ENCODE data around the gene TYMP.

Gene TYMP

DNA sequence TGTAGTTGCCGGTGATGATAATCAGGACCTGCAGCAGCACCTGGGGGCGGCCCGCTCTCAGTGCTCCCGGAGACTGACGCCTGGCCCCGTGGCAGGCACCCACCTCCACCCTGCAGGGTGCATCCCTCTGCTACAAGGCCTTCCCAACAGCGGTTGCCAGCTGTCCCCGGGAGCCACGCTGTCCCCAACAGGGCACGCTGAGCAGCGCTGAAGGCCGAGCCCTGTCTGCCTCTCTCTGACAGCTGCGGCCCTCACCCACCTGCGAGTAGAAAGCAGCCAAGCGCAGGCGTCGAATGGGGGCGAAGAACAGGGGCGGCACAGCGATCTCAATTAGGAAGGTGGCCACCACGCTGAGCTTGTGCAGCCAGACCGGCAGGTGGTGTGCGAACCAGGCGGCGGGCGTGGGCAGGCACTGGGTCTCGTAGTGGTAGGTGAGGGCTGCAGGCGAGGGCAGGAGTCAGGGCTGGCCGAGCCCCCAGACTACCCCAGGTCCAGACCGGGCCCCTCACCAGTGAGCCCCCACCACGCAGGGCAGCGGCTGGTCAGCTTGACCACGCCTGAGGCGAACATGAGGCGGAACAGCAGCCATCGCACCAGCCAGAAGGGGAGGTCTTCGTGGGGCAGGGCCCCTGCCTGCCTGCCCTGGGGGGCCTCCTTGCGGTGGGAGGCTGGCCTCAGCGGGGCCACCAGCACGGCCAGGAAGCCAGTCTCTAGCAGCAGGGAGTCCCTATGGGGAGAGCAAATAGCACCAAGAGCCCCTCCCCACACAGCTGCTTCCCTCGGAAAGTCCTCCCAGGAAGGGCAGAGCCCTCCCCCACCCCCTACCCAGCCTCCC, 23.8 kb downstream of the TYMP start:
- Histone ChIP-seq H3K4me3 (ENCODE audit: control insufficient read depth in 1 of 7, extremely low read depth in 1 of 7, insufficient read depth in 4 of 7, low read depth in 2 of 7, low read length in 6 of 7) (peak overlapping the region in 4 of 7 experiments; percentile 82 to 97 (median 88)), H3K36me3 (ENCODE audit: control insufficient read depth in 4 of 4, insufficient read depth in 4 of 4, low read length in 3 of 4) (peaks cover 6 to 29% (median 19%) of the 10 kb centered on the region in 4 experiments), H3K9me3 (ENCODE audit: control extremely low read depth in 1 of 5, control insufficient read depth in 4 of 5, insufficient read depth in 2 of 5, low read depth in 1 of 5, low read length in 4 of 5) (no peaks in the 10 kb centered on the region), H3K27ac (ENCODE audit: insufficient read depth in 1 of 2, low read depth in 1 of 2, low read length in 2 of 2, poor library complexity in 1 of 2, severe bottlenecking in 2 of 2) (no peak overlapping the region), H3K4me1 (ENCODE audit: control extremely low read depth in 1 of 4, control insufficient read depth in 4 of 4, insufficient read depth in 4 of 4, low read length in 3 of 4) (peaks cover 7 to 24% (median 23%) of the 10 kb centered on the region in 4 experiments), H3K27me3 (replicated peaks in 2 of 5; ENCODE audit: control insufficient read depth in 4 of 5, insufficient read depth in 5 of 5, low read length in 4 of 5) (no peaks in the 10 kb centered on the region)
- no peak for DNase-seq
- ChIA-PET POLR2A (no interaction called here), CTCF (interaction anchor here (1.3 kb wide), 1 partner anchor 19 kb away, joined by 3 read pairs; the partner anchor contains the start of gene SCO2)
- WGBS (ENCODE audit: insufficient coverage): 95% methylated on average over 37 of the region's 41 CpGs

DNA sequence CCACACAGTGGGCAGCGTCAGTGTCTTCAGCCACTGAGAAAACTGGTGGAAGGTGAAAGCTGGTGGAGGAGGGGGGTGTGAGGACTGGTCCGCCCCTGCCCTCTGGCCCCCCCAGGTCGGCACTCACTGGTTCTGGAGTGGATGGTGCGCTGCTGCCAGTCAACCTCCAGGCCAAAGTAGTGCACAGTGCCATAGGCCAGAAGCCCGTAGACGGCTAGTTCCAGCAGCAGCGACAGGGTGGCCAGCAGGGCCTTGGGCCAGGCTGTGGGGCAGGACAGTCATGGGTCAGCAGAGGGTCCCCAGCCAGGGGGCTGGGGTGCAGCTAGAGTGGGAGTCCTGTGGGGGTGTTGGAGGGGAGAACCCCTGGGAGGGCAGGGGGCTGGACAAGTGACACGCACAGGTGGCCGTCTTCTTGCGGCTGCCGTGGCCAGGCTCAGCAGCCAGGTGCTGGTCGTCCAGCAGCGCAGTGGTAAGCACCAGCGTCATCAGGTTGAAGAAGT, 24.5 kb downstream of the TYMP start:
- Histone ChIP-seq H3K4me3 (ENCODE audit: control insufficient read depth in 1 of 7, extremely low read depth in 1 of 7, insufficient read depth in 4 of 7, low read depth in 2 of 7, low read length in 6 of 7) (no peak overlapping the region), H3K36me3 (ENCODE audit: control insufficient read depth in 4 of 4, insufficient read depth in 4 of 4, low read length in 3 of 4) (peaks cover 6 to 29% (median 19%) of the 10 kb centered on the region in 4 experiments), H3K4me1 (ENCODE audit: control extremely low read depth in 1 of 4, control insufficient read depth in 4 of 4, insufficient read depth in 4 of 4, low read length in 3 of 4) (peaks cover 7 to 24% (median 23%) of the 10 kb centered on the region in 4 experiments), H3K9me3 (ENCODE audit: control extremely low read depth in 1 of 5, control insufficient read depth in 4 of 5, insufficient read depth in 2 of 5, low read depth in 1 of 5, low read length in 4 of 5) (no peaks in the 10 kb centered on the region), H3K27me3 (replicated peaks in 2 of 5; ENCODE audit: control insufficient read depth in 4 of 5, insufficient read depth in 5 of 5, low read length in 4 of 5) (no peaks in the 10 kb centered on the region), H3K27ac (ENCODE audit: insufficient read depth in 1 of 2, low read depth in 1 of 2, low read length in 2 of 2, poor library complexity in 1 of 2, severe bottlenecking in 2 of 2) (no peak overlapping the region)
- ChIA-PET CTCF (interaction anchor here (1.3 kb wide), 1 partner anchor 20 kb away, joined by 3 read pairs; the partner anchor contains the start of gene SCO2), POLR2A (no interaction called here)
- no peak for DNase-seq
- 97% methylated on average over 8 of the region's 14 CpGs for WGBS (ENCODE audit: insufficient coverage)

DNA sequence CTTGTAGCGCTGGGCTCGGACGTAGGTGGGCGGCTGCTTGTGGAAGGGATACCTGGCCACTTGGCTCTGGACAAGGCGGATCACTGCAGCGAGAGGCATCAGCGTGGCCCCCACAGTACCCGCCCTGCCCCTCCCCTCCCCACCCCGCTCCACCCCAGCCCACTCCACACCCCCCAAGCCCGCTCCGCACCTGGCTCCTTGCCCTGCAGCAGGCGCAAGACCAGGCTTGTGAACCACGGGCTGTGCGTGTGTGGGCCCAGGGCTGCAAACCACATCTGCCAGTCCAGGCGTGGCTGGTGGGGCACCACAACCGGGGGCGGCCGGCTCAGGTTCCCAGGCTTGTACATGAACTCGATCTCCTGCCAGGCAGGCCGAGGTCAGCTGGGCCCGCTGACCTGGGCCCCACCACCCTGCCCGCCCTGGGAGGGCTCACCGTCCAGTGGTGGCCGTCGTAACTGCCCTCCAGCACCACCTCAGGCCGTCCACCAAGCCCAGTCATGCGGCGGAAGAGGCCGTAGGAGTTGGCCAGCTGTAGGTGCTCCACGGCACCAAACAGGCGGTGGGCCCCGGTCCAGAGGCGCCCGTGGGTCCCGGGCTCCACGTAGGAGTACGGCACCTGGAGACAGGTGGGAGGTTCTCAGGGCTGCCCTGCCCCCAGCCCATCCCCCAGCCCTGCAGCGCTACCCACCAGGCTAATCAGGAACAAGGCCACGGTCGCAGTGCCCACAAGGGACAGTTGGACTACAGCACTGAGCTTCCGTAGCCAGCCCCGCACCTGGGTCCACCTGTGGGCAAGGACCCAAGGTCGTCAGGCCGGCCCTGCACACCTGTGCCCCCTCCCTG, 25.2 kb downstream of the TYMP start:
- no peaks in the 10 kb centered on the region for H3K9me3 ChIP-seq (ENCODE audit: control extremely low read depth in 1 of 5, control insufficient read depth in 4 of 5, insufficient read depth in 2 of 5, low read depth in 1 of 5, low read length in 4 of 5)
- 96% methylated on average over 29 of the region's 44 CpGs for WGBS (ENCODE audit: insufficient coverage)
- H3K27me3 ChIP-seq (replicated peaks in 2 of 5; ENCODE audit: control insufficient read depth in 4 of 5, insufficient read depth in 5 of 5, low read length in 4 of 5): no peaks in the 10 kb centered on the region
- DNase-seq: no peak
- H3K27ac ChIP-seq (ENCODE audit: insufficient read depth in 1 of 2, low read depth in 1 of 2, low read length in 2 of 2, poor library complexity in 1 of 2, severe bottlenecking in 2 of 2): no peak overlapping the region
- peaks cover 6 to 29% (median 19%) of the 10 kb centered on the region in 4 experiments for H3K36me3 ChIP-seq (ENCODE audit: control insufficient read depth in 4 of 4, insufficient read depth in 4 of 4, low read length in 3 of 4)
- peaks cover 7 to 23% (median 23%) of the 10 kb centered on the region in 4 experiments for H3K4me1 ChIP-seq (ENCODE audit: control extremely low read depth in 1 of 4, control insufficient read depth in 4 of 4, insufficient read depth in 4 of 4, low read length in 3 of 4)
- H3K4me3 ChIP-seq (ENCODE audit: control insufficient read depth in 1 of 7, extremely low read depth in 1 of 7, insufficient read depth in 4 of 7, low read depth in 2 of 7, low read length in 6 of 7): no peak overlapping the region
- ChIA-PET POLR2A (no interaction called here), CTCF (no interaction called here)

DNA sequence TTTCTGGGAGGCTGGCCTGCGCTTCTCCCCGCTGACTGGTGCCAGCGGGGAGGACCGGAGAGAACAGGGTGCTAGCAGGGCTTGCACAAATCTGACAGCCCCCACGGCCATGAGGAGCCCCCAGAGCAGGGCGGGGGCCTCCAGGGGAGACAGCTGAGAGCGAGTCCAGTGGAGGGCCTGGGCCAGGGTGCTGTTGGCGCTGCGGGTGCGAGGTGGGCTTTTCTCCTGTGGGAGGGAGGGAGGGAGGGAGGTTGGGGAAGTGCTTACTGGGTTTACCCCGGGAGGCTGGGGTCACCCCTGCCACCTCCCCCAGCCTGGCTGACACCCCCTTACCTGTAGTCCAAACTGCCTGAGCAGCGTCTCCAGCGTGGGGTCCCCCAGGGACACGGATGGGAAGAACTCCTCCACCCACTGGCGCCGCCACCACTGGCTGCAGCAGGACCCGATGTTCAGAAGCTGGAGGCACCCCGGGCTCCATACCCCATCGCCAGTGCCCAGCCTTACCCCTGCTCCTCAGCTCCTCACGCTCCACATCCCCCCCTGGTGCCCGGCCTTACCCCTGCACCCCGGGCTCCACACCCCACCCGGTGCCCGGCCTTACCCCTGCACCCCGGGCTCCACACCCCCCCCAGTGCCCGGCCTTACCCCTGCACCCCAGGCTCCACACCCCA, 26.2 kb downstream of the TYMP start:
- peaks cover 6 to 29% (median 19%) of the 10 kb centered on the region in 4 experiments for H3K36me3 ChIP-seq (ENCODE audit: control insufficient read depth in 4 of 4, insufficient read depth in 4 of 4, low read length in 3 of 4)
- DNase-seq: no peak
- WGBS (ENCODE audit: insufficient coverage): 93% methylated on average over 12 of the region's 26 CpGs
- CTCF ChIA-PET: interaction anchor here (0.8 to 1.4 kb wide), 3 partner anchors 13 to 61 kb away, joined by 3 to 7 read pairs (median 3); no protein-coding TSS in a partner anchor
- H3K4me1 ChIP-seq (ENCODE audit: control extremely low read depth in 1 of 4, control insufficient read depth in 4 of 4, insufficient read depth in 4 of 4, low read length in 3 of 4): peaks cover under 1 to 16% (median 14%) of the 10 kb centered on the region in 4 experiments
- H3K27me3 ChIP-seq (replicated peaks in 2 of 5; ENCODE audit: control insufficient read depth in 4 of 5, insufficient read depth in 5 of 5, low read length in 4 of 5): no peaks in the 10 kb centered on the region
- no peak overlapping the region for H3K27ac ChIP-seq (ENCODE audit: insufficient read depth in 1 of 2, low read depth in 1 of 2, low read length in 2 of 2, poor library complexity in 1 of 2, severe bottlenecking in 2 of 2)
- H3K9me3 ChIP-seq (ENCODE audit: control extremely low read depth in 1 of 5, control insufficient read depth in 4 of 5, insufficient read depth in 2 of 5, low read depth in 1 of 5, low read length in 4 of 5): no peaks in the 10 kb centered on the region
- no peak overlapping the region for H3K4me3 ChIP-seq (ENCODE audit: control insufficient read depth in 1 of 7, extremely low read depth in 1 of 7, insufficient read depth in 4 of 7, low read depth in 2 of 7, low read length in 6 of 7)
- POLR2A ChIA-PET: no interaction called here

DNA sequence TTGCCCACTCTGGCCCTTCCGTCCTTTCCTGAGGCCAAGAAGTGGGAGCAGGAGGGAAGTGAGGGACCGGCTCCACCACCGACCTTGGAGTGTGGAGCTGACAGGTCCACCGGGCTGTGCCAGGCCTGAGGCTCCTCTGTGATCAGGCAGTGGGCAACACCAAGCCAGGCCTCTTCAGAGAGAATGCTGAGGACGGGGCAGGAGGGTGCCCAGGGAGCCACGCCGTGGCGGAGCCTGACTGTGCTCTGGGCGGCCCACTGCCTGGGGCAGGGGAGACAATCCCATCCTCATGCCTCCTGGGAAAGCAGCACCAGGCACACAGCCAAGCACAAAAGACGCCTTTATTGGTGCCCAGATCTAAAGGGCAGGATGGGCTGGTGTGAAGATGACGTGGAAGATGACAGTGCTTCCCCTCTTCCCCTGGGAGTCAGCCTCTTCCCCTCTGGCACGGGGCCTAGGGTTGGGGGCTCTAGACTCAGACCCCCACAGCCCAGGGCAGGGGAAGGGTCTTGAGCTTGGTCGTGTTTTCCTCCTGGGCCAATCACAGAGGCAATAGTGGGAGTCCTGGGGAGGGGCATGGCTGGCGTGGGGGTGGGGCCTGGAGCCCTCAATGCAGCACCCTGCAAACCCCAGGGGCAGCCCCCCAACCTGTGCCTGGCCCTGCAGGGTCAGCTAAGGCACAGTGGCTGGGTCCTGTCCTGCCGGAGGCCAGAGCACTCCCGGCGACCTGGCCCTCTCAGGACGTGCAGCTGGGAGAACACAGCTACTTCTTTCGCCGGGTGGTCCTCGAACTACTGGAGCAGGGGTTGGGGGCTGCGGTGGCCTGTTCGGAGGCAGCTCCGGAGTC, 27.0 kb downstream of the TYMP start:
- no peak overlapping the region for H3K4me3 ChIP-seq (ENCODE audit: control insufficient read depth in 1 of 7, extremely low read depth in 1 of 7, insufficient read depth in 4 of 7, low read depth in 2 of 7, low read length in 6 of 7)
- no peaks in the 10 kb centered on the region for H3K27me3 ChIP-seq (replicated peaks in 2 of 5; ENCODE audit: control insufficient read depth in 4 of 5, insufficient read depth in 5 of 5, low read length in 4 of 5)
- no peaks in the 10 kb centered on the region for H3K9me3 ChIP-seq (ENCODE audit: control extremely low read depth in 1 of 5, control insufficient read depth in 4 of 5, insufficient read depth in 2 of 5, low read depth in 1 of 5, low read length in 4 of 5)
- H3K4me1 ChIP-seq (ENCODE audit: control extremely low read depth in 1 of 4, control insufficient read depth in 4 of 4, insufficient read depth in 4 of 4, low read length in 3 of 4): peaks cover 0 to 19% (median 15%) of the 10 kb centered on the region in 4 experiments
- peaks cover 6 to 29% (median 19%) of the 10 kb centered on the region in 4 experiments for H3K36me3 ChIP-seq (ENCODE audit: control insufficient read depth in 4 of 4, insufficient read depth in 4 of 4, low read length in 3 of 4)
- DNase-seq: no peak
- 98% methylated on average over 21 of the region's 24 CpGs for WGBS (ENCODE audit: insufficient coverage)
- no peak overlapping the region for H3K27ac ChIP-seq (ENCODE audit: insufficient read depth in 1 of 2, low read depth in 1 of 2, low read length in 2 of 2, poor library complexity in 1 of 2, severe bottlenecking in 2 of 2)
- CTCF ChIA-PET: interaction anchor here (0.8 to 3.1 kb wide), 5 partner anchors 12 to 62 kb away, joined by 3 to 13 read pairs (median 3); no protein-coding TSS in a partner anchor
- POLR2A ChIA-PET: no interaction called here

DNA sequence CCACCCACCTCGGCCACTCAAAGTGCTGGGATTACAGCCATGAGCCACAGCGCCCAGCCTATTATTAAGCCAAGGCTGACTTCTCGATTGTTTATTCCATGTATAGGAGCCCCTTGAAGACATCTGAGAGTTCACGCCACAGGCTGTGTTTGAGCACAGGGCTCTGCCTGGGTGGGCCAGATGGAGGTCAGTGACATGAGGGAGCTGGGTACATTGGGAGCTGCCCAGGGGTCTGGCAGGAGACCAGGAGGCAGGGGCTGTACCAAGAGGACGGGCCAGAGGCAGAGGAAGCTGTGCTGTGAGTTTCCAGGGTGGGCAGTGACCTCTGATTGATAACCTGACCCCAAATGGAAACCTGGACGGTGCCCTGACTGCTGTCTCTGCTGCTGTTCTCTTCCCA, 27.7 kb downstream of the TYMP start:
- Histone ChIP-seq H3K9me3 (ENCODE audit: control extremely low read depth in 1 of 5, control insufficient read depth in 4 of 5, insufficient read depth in 2 of 5, low read depth in 1 of 5, low read length in 4 of 5) (no peaks in the 10 kb centered on the region), H3K36me3 (ENCODE audit: control insufficient read depth in 4 of 4, insufficient read depth in 4 of 4, low read length in 3 of 4) (peaks cover 6 to 29% (median 19%) of the 10 kb centered on the region in 4 experiments), H3K27me3 (replicated peaks in 2 of 5; ENCODE audit: control insufficient read depth in 4 of 5, insufficient read depth in 5 of 5, low read length in 4 of 5) (no peaks in the 10 kb centered on the region), H3K4me1 (ENCODE audit: control extremely low read depth in 1 of 4, control insufficient read depth in 4 of 4, insufficient read depth in 4 of 4, low read length in 3 of 4) (peaks cover 0 to 19% (median 14%) of the 10 kb centered on the region in 4 experiments), H3K4me3 (ENCODE audit: control insufficient read depth in 1 of 7, extremely low read depth in 1 of 7, insufficient read depth in 4 of 7, low read depth in 2 of 7, low read length in 6 of 7) (no peak overlapping the region), H3K27ac (ENCODE audit: insufficient read depth in 1 of 2, low read depth in 1 of 2, low read length in 2 of 2, poor library complexity in 1 of 2, severe bottlenecking in 2 of 2) (no peak overlapping the region)
- no peak for DNase-seq
- WGBS (ENCODE audit: insufficient coverage): 96% methylated on average over 6 of the region's 6 CpGs
- ChIA-PET CTCF (interaction anchor here (1.0 to 3.1 kb wide), 3 partner anchors 11 to 35 kb away, joined by 3 to 13 read pairs (median 7); no protein-coding TSS in a partner anchor), POLR2A (no interaction called here)
